ENCODE measurements around the gene CFAP74. TPM values are rescaled to one million over a fixed set of nuclear protein-coding genes. Genes with fewer than 3 reads are reported as not detected.

CFAP74 gene
- total RNA-seq, 1 donor from 2014 or later, result 0.42 TPM

- no peak for TF ChIP-seq CTCF (IDR thresholded peaks at IDR 0.05; ENCODE audit: unreplicated experiment)
- DNase-seq (ENCODE audit: low spot score in 2 of 2, unreplicated experiment in 2 of 2), result no peak
- Mint-ChIP-seq H3K4me3 (no peak overlapping the region), H3K27ac (no peak overlapping the region), H3K27me3 (ENCODE audit: low read depth) (no peaks in the 10 kb centered on the region), H3K4me1 (peaks cover 16% of the 10 kb centered on the region), H3K9me3 (no peaks in the 10 kb centered on the region), H3K36me3 (peaks cover 30% of the 10 kb centered on the region)
Observed at GRCh38 chr1:1874901-1875300, 128.7 kb downstream of the CFAP74 start.

- Mint-ChIP-seq H3K27me3 (ENCODE audit: low read depth) (no peaks in the 10 kb centered on the region), H3K9me3 (peaks cover 3% of the 10 kb centered on the region), H3K4me1 (peaks cover 11% of the 10 kb centered on the region), H3K4me3 (no peak overlapping the region), H3K36me3 (peaks cover 34% of the 10 kb centered on the region), H3K27ac (no peak overlapping the region)
- TF ChIP-seq CTCF (IDR thresholded peaks at IDR 0.05; ENCODE audit: unreplicated experiment), result no peak
- no peak for DNase-seq (ENCODE audit: low spot score in 2 of 2, unreplicated experiment in 2 of 2)
Observed at GRCh38 chr1:1873186-1873585, 130.4 kb downstream of the CFAP74 start.

- no peak for DNase-seq (ENCODE audit: low spot score in 2 of 2, unreplicated experiment in 2 of 2)
- Mint-ChIP-seq H3K36me3 (peaks cover 34% of the 10 kb centered on the region), H3K9me3 (peaks cover 3% of the 10 kb centered on the region), H3K27ac (no peak overlapping the region), H3K4me3 (no peak overlapping the region), H3K27me3 (ENCODE audit: low read depth) (no peaks in the 10 kb centered on the region), H3K4me1 (peaks cover 7% of the 10 kb centered on the region)
- TF ChIP-seq CTCF (IDR thresholded peaks at IDR 0.05; ENCODE audit: unreplicated experiment), result no peak
Observed at GRCh38 chr1:1872329-1872994, 131.1 kb downstream of the CFAP74 start.

Other genes starting within 250 kb of the CFAP74 start
- 77.7 to 79.9 TPM (median 78.2 TPM) in 3 replicates for gene NADK, start 225.3 kb downstream of the CFAP74 start, total RNA-seq
- 272 to 289 TPM (median 283 TPM) in 3 replicates for gene GNB1, start 112.7 kb downstream of the CFAP74 start, total RNA-seq
- 1.6 to 2.7 TPM (median 1.9 TPM) in 3 replicates for gene CALML6, start 88.5 kb downstream of the CFAP74 start, total RNA-seq
- gene TMEM52, start 84.5 kb downstream of the CFAP74 start, total RNA-seq, result 2.1 to 2.8 TPM (median 2.5 TPM) in 3 replicates
- gene GABRD, start 15.6 kb upstream of the CFAP74 start, total RNA-seq, result 0.09 to 0.16 TPM (median 0.14 TPM) in 3 replicates
- 53.0 to 55.5 TPM (median 54.5 TPM) in 3 replicates for gene PRKCZ, start 46.6 kb upstream of the CFAP74 start, total RNA-seq
- gene FAAP20, start 191.0 kb upstream of the CFAP74 start, total RNA-seq, result 92.2 to 100 TPM (median 94.1 TPM) in 3 replicates
- 105 to 110 TPM (median 105 TPM) in 3 replicates for gene SKI, start 224.5 kb upstream of the CFAP74 start, total RNA-seq